ENCODE results near the gene IL9R.

DNA sequence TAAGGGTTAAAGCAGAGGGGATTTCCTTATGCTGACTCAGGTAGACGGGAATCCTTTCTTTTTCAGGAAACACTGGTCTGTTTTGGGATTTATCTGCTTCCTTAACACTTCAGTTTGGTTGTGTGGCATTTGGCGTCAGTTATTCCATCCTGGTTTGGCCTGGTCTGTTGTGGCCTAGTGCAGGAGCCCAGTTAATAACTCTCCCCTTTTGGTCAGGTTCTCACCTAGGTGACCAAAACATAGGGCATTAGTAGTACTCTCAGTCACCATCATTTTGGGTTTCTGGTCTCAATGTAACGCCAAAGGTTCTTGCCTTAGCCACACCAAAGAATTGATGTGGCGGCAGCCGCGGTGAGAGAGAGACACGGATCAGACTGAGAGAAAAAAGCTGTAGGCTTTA is 39.7 kb upstream of the IL9R start:
- TF ChIP-seq, protein P1, sequence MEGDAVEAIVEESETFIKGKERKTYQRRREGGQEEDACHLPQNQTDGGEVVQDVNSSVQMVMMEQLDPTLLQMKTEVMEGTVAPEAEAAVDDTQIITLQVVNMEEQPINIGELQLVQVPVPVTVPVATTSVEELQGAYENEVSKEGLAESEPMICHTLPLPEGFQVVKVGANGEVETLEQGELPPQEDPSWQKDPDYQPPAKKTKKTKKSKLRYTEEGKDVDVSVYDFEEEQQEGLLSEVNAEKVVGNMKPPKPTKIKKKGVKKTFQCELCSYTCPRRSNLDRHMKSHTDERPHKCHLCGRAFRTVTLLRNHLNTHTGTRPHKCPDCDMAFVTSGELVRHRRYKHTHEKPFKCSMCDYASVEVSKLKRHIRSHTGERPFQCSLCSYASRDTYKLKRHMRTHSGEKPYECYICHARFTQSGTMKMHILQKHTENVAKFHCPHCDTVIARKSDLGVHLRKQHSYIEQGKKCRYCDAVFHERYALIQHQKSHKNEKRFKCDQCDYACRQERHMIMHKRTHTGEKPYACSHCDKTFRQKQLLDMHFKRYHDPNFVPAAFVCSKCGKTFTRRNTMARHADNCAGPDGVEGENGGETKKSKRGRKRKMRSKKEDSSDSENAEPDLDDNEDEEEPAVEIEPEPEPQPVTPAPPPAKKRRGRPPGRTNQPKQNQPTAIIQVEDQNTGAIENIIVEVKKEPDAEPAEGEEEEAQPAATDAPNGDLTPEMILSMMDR (conservative IDR thresholded peaks at IDR 0.05), result no peak
- no peak for TF ChIP-seq ZFX (IDR thresholded peaks at IDR 0.05)
